ENCODE results near the gene ADAM8.
"Not testable (repeated sequence)": the region's sequence is repeated elsewhere in the genome, so short reads cannot be mapped to it uniquely, and the experiment has no call there.

DNA sequence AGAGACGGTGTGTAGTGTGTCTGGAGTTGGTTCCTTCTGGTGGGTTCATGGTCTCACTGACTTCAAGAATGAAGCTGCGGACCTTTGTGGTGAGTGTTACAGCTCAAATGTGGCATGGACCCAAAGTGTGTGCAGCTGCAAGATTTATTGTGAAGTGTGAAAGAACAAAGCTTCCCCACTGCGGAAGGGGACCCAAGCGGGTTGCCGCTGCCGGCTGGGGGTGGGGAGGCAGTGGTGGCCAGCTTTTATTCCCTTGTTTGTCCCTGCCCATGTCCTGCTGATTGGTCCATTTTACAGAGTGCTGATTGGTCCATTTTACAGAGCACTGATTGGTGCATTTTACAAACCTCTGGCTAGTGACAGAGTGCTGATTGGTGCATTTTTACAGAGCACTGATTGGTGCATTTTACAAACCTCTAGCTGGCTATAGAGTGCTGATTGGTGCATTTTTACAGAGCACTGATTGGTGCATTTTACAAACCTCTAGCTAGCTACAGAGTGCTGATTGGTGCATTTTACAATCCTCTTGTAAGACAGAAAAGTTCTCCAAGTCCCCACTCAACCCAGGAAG is 44.3 kb upstream of the ADAM8 start:
- TF ChIP-seq, protein P1, sequence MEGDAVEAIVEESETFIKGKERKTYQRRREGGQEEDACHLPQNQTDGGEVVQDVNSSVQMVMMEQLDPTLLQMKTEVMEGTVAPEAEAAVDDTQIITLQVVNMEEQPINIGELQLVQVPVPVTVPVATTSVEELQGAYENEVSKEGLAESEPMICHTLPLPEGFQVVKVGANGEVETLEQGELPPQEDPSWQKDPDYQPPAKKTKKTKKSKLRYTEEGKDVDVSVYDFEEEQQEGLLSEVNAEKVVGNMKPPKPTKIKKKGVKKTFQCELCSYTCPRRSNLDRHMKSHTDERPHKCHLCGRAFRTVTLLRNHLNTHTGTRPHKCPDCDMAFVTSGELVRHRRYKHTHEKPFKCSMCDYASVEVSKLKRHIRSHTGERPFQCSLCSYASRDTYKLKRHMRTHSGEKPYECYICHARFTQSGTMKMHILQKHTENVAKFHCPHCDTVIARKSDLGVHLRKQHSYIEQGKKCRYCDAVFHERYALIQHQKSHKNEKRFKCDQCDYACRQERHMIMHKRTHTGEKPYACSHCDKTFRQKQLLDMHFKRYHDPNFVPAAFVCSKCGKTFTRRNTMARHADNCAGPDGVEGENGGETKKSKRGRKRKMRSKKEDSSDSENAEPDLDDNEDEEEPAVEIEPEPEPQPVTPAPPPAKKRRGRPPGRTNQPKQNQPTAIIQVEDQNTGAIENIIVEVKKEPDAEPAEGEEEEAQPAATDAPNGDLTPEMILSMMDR (conservative IDR thresholded peaks at IDR 0.05; ENCODE audit: low read depth, low read length) = not testable (repeated sequence)
- TF ChIP-seq EZH2phosphoT487 (IDR thresholded peaks at IDR 0.05; ENCODE audit: borderline replicate concordance, low read length); EZH2 (IDR thresholded peaks at IDR 0.05; ENCODE audit: low read length, unreplicated experiment): not testable (repeated sequence)

Measured in PC-3 (cell line).